Suprapubic skin (tissue), 3 donors: Measurements from ENCODE around the gene RCN2.

Source experiments
- CTCF ChIP-seq, 2 donors: fragments of 200-600 bp in 1 of 2; fragments of 450-650 bp in 1 of 2; sonication (generic) in 1 of 2; IDR thresholded peaks; one replicate each; pipeline ENCODE4 v1.5.1; 2016 to 2019; ENCODE audit warnings: antibody characterized with exemption in 2 of 2, mild to moderate bottlenecking in 1 of 2, moderate library complexity in 1 of 2
- POLR2A ChIP-seq, 2 donors: fragments of 450-650 bp; IDR thresholded peaks; one replicate each; pipeline ENCODE4 v1.6.1; 2017; ENCODE audit warnings: antibody characterized with exemption in 2 of 2, mild to moderate bottlenecking in 2 of 2, moderate library complexity in 2 of 2

GRCh38 chr15:76898102-76898501, 33.4 kb upstream of the RCN2 start:
- TF ChIP-seq CTCF (IDR thresholded peaks at IDR 0.05) (no peak), POLR2A (IDR thresholded peaks at IDR 0.05) (no peak)
